HG03039 (cell line): ENCODE measurements around the gene TNNI3K.

Experiments used
- ATAC-seq: cut with Tn5 transposase; IDR thresholded peaks from one replicate; pipeline ENCODE4 v1.9.1; 2021; ENCODE audit warnings: mild to moderate bottlenecking, moderate library complexity; ENCODE audit not compliant: unreplicated experiment

The TNNI3K gene

DNA sequence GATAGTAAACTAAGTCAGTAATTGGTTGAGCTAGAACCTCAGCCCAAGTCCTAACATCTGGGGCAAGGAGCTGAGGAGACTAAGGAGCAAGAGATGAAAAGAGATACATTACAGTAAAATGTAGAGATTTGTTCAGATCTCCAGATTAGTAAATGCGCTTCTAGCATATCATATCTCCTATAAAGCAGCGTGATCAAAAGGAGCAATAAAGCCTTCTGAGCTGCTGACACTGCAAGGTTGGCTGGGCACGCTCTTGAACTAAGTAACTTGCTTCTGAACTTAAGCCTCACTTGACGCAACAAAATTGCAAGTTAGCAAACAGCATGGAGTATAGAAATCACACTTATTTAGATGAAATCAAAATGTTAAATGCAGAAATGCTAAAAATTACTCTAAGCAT, 196.3 kb downstream of the TNNI3K start:
- no peak for ATAC-seq

DNA sequence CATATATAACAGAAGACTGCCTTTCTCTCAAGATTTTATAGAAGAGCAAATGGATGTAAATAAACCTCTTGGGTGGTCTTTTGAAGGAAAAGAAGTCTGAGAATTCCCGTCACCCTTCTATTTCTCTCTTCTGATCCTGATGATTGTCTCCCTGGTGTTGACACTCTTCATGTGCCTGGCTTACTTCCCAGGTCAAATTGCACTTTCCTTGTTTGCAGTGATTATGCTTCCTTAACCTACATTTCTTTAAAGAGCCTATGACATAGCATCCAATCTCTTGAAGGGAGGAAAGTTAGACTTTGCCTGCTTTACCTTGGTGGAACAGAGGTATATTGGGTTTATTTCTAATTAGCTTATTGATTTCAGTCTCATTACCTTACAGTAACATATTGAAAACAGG, 197.1 kb downstream of the TNNI3K start:
- ATAC-seq, result no peak

DNA sequence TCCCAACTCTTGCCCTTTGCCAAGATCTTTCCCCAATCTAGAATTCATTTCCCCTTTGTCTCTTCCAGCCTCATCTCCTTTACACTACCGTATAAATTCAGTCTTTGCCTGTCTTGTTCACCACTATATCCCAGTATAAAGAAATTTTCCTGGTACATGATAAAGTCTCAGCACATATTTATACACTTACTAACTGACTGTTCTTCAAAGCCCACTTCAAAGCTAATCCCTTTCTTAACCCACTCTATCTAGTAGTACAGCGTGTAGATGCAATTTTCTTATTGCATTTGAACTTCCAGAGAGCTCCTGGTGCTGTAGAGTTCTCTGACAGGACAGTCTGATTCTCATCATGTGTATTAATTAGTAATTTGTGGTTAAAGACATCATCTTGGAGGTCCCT, 199.1 kb downstream of the TNNI3K start:
- ATAC-seq, result no peak

DNA sequence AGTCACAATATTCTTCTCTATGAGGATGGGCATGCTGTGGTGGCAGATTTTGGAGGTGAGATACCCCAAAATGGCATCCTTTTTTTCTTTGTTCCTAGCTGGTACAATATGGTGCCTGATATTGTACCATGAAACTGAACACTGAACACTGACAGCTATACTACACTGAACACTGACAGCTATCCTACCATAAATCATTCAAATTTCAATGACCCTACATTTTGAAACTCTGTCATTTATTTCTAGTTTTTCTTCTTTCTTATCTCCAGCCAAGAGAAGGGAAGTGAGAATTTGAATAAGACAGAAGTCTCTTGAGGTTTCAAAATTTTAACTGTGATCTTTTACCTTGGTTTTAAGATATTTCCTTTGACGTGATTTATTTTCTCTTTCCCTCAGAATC, 200.9 kb downstream of the TNNI3K start:
- no peak for ATAC-seq

DNA sequence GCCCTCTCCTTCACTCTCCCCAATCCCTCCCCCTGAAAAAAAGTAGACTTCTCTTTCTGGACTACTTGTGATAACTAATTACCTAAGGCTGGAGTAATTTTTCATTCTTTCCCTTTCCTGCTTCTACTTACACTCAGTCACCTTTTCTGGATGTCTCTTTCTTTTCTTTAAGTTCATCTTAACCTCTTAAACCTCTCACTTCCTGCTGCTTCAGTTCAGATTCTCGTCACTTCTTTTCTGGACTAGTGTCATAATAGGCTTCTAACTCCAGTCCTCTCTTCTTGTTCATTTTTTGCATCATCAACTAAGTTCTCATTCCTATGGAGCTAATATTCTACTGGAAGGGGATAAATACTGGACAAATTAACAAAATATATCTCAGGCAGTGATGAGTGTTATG, 201.8 kb downstream of the TNNI3K start:
- ATAC-seq, result no peak

DNA sequence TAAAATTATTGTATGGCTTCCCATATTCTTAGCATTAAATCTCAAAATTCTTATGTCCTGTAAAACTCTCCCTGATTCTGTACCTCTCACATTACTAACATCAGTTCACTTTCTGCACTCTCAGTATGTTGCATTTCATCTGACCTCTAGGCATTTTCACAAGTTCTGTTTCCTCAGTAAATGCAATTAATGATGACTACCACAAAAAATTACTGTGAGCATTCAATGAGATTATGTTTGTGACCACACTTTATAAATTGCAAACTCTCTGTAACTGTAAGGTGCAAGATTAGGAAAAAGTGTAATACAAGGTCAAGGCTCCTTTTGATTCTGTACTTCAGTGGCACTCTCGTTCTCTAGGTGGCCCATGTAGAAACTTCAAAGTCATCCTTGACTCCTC, 216.8 kb downstream of the TNNI3K start:
- no peak for ATAC-seq

DNA sequence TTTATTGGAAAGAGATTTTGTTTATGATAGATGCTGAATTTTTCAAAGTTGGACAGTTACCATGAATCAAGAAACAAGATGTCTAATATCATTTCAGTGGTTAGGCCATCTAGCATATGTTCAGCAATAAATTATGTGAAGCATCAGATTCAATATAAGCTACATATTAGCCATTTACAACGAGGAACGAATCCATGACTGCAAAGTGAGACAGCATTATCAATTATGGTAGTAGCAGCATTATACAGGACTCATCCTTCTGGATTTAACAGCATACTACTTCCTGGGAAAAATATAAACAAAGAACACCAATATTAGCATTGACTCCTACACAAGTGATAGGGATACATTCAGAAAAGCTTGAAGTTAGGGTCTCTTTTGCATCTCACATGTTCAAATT, 218.1 kb downstream of the TNNI3K start:
- ATAC-seq, result no peak

DNA sequence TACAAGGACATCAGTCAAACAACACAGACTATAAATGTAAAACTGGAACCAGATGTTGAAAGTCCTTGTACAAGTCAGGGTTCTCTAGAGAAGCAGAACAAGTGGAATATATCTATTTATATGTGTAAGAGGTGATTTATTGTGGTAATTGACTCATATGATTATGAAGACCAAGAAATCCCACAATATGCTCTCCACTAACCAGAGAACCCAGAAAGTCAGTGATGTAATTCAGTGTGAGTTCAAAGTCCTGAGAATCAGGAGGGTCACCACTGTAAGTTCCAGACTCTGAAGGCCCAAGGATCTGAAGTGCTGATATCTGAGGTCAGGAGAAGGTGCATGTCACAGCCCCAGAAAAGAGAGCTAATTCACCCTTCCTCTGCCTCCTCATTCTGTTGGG, 220.2 kb downstream of the TNNI3K start:
- no peak for ATAC-seq

DNA sequence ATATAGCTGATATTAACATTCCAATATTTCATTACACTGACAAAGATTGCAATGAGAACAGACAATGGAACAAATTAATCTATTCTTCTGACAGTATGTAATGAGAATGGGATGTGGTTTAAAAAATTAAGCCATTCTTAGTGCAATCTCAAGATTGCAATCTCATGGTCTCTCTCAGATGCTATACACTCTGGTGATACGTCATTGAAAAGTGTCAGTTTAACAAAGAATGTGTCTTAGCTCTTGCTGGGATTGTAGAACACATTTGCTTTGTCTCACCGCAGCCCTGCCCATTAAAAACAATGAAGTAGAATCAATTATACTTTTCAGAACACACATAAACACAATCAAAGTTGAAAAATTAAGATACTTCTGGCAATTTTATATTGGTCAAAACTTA, 222.1 kb downstream of the TNNI3K start:
- no peak for ATAC-seq

DNA sequence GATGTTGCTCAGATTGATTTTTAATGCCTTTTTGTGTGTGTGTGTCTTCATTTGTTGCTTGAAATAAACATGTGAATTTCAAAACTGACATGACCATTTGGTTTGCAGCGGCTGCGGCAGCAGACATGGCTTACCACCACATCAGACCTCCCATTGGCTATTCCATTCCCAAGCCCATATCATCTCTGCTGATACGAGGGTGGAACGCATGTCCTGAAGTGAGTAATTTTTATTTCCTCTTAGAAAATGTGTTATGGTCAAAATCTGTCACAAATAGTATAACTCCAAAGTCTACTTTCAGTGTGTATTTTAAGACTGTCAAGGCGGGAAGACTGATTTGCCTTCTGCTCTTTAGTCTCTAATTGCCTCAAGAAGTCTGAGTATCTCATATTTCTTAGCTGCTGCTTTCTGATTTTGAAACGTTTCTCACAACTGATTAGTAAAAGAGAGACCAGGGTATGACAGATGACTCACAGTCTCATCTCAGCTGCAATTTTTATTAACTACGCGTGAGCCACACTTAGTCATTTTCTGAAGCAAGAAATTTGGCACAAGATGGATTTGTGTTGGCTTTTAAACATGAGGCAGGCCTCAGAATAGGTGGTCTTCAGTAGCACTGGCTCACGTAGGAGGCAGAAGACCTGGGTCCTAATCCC, 228.3 kb downstream of the TNNI3K start:
- ATAC-seq, result peak; percentile 88

DNA sequence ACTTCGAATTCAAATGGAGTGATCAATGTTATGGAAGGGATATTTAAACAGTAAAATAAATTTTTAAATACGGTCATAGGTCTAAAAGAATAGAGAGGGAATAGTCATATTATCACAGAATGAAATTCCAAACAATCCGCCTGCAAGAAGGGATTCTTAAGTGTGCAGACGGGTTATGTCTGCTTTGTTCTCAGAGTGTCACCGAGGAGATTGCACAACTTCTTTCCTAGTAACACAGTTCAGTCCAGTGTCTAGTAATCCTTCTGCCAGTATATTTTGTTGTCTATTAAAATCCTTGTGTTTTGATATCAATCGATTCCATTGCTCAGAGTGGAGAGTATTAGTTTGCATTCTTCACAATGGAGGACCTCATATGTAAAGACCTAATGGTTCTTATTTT, 228.8 kb downstream of the TNNI3K start:
- ATAC-seq, result no peak

DNA sequence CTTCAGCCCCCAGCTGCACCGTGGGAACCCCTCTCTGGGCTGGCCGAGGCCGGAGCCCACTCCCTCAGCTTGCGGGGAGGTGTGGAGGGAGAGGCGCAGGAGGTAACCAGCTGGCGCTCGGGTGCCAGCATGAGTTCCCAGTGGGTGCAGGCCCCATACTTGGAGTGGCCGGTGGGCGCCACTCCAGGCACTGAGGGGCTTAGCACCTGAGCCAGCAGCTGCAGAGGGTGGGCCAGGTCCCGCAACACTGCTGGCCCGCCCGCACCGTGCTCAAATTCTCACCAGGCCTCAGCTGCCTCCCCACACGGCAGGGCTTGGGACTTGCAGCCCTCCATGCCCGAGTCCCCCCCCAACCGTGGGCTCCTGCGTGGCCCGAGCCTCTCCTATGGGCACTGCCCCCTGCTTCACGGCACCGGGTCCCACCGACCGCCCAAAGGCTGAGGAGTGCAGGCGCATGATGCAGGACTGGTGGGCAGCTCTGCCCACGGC, 230.1 kb downstream of the TNNI3K start:
- no peak for ATAC-seq

DNA sequence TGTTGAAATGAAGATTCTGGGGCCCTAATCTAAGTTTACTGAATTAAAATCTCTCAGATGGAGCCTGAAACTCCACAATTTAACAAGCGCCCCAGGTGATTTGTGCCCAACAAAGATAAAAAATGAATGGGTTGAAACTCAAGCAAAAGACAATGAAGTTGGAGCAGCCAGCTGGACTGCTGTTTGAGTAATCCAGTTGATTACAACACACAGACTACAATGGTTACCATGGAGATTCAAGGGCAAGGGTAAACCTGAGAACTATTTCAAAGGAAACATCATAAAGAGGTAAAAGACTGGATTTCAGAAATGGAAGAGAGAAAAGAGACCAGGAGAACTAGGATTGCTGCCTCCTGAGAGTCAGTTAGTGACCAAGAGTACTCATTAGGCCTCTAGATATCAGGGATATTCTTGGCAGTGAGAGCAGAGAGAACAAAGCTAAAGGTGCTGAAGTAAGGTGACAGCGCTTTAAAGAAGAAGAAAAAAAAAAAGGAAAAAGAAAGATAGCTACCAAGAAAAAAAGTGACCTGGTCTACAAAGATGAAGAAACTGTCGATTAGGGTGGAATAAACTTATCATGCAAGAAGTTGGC, 232.7 kb downstream of the TNNI3K start:
- ATAC-seq, result no peak

DNA sequence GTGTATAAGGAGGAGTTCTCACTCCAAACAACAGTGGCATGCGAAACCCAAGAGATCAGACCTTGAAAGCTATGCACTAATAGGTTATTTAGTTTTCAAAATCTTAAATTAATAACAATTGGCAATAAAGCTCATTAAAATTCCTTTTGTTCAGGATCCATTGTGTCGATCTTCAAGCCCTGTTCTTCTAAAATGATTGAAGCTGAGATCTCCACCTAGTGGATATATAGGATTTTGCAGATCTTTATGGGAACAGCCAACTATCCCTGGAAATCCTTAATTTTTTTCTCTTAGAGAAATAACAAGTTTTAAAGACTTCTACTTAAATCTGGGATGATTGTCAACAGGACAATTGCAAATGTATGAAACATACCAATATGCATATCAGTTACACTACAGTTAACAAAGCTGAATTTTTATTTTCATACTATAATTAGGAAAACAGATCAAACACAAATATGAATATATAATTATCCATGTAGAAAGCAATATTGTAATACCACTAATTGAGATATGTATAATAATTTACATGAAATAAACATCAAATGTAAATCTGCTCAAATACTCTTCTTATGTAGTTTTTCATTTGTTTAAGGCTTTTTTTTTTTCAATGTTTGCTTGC, 233.9 kb downstream of the TNNI3K start:
- peak; percentile 56 for ATAC-seq

DNA sequence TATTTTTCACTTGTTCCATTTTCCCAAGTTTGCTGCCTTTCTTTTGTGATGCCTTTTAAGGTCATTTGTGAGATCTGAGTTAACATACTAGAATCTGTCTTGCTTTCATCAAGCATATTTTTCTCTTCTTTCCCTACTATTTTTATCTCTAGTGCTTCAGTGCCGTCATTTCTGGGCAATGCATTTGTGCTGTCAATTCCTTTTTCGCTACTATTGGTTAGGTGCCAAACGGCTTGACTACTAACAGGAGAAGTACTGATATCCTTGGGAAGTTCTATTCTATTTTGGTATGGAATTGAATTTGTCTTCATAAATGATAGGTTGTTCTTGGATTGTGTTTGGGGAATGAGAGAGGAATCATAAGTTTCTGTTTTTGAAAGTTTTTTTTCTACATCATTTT, 235.1 kb downstream of the TNNI3K start:
- no peak for ATAC-seq

DNA sequence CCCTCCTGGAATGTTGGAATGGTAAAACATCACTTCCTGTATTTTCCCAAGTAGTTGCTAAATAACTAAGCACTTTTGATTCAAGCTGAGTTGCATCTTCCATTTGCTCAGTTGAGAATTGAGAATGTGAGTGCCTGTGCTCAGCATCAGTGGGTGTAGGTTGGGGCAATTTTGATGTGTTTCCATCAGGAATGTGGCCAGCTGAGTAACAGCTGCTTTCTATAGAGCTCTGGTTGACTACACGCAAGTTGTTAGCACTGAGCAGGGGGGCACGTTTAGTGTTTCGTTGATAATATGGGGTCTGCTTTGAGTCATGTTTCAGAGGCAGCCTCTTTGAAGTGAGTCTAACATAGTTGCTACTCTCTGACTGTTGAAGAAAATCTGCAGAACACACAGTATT, 235.7 kb downstream of the TNNI3K start:
- ATAC-seq, result no peak

DNA sequence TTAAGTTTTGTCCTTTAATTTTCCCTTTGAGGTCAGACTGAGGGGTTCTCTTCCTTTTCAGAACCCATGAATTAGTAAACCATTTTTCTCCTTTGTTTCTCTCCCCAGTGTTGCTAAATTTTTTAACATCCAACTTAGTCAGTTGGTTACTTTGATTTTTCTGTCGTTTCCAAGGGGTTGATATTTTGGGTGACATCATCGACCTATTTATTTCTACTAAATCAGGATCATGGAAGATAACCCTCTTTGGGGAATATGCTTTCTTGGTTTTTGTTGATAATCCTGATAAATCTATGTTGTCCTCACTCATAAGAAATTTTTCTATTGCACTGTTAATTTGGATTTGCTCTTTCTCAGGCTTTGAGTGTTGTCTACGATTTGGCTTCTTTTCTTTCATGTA, 236.3 kb downstream of the TNNI3K start:
- no peak for ATAC-seq

DNA sequence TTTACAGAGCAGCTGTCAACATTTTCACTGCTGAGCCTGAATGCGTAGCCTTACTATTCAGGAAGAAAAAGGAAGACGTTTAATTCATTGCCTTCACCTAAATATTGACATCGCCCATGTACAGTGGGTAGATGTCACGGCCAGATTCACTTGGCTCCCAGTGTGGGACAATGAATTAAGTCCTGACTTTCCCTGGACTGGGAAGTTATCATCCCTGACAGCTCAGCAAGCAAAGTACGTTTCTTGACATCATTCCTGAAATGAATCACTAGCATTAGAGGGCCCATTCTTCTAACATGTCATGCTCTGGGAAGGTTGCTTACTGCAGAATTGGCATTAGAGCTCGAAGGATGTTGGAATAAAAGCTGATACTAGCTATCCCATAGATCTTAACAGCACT, 239.4 kb downstream of the TNNI3K start:
- no peak for ATAC-seq

DNA sequence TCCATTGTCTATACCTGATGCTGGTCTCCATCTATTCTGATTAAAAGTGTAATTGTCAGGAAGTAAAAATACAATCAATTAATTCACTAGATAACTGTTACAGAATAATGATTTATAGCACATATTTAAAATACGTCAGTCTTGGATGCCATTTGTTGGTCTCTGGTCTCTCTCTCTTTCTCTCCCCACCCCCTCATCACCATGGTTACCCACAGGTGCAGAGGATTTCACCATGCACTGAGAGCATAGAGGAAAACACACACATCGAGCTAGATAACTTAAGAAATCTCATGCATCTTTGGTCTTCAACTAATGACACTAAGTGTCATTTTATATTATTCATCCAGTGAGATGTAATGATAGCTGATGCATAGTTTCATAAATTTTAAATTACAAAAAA, 243.8 kb downstream of the TNNI3K start:
- ATAC-seq, result no peak

DNA sequence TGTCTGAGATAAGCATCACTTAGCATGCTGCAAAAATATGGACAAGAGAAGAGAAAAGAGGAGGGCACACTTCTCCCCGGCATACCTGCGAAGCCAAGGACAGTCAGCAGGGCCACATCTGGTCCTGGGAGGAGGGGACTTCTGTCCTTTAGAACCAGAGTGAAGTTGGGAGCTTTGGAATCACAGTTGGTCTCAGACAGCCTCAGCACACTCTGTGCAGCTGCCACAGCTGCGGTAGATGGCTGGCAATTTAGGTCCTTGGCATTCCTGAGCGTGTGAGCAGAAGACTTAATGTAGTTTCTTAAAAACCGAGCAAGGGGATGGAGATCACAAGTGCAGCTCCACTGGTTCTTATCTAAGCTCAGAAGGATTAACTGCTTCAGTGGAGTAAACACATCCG, 244.9 kb downstream of the TNNI3K start:
- no peak for ATAC-seq

DNA sequence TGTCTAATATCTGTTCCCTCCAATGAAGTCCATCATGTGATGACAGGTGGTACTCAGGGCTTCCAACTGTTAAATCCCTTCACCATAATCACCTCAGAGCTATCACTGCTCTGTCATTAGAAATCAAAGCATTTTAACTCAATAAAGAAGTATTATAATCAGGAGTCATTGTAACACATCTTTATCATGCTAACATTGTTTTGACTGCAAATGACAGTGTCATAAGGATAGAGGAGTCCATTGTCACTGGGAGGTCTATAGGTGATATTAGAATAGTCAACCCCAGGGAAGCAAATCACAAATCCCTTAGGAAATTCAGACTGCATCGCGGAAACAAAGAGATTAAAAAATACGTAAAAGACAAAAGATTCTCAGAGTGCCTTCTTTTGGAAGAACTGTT, 246.4 kb downstream of the TNNI3K start:
- ATAC-seq, result no peak

DNA sequence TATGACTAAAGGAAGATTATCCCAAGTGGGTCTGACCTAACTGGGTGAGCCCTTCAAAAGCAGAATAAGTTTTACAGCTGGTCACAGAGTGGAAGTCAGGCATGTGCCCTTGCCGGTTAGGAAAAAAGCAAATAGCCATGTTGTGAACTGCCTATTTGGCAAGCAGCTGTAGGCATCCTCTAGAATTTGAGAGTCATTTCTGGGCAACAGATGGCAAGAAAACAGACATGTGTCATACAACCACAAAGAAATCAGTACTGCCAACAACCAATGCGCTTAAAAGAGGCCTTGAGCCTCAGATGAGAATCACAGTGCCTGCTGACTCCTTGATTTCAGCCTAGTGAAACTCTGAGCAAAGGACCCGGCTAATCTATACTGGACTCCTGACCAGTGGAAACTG, 250.4 kb downstream of the TNNI3K start:
- no peak for ATAC-seq

DNA sequence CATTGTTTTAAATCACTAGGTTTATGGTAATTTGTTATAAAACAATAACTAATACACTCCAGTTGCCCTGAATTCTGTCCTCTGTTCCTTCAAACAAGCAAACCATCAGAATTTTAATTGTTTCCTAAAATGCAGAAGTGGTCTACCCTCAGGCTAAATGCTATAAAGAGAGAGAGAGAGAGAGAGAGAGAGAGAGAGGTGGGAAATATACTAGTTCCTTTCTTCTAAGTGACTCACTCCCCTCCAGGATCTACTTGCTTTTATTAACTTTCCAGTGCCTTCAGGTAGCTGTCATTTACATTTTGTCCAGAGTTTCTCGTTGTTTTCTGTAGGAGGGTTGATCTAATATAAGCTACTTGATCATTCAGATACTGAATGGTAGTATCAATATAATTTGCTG, 250.8 kb downstream of the TNNI3K start:
- no peak for ATAC-seq
